ENCODE results near the gene EPN2.

Gene EPN2

DNA sequence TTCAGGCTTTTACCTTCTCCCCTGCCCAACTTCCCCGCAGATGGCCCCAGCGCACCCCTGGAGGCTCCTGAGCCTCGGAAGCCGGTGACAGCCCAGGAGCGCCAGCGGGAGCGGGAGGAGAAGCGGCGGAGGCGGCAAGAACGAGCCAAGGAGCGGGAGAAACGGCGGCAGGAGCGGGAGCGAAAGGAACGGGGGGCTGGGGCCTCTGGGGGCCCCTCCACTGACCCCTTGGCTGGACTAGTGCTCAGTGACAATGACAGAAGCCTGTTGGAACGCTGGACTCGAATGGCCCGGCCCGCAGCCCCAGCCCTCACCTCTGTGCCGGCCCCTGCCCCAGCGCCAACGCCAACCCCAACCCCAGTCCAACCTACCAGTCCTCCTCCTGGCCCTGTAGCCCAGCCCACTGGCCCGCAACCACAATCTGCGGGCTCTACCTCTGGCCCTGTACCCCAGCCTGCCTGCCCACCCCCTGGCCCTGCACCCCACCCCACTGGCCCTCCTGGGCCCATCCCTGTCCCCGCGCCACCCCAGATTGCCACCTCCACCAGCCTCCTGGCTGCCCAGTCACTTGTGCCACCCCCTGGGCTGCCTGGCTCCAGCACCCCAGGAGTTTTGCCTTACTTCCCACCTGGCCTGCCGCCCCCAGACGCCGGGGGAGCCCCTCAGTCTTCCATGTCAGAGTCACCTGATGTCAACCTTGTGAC is 144.7 kb downstream of the EPN2 start:
- no peak for DNase-seq (ENCODE audit: low read depth, low spot score)

DNA sequence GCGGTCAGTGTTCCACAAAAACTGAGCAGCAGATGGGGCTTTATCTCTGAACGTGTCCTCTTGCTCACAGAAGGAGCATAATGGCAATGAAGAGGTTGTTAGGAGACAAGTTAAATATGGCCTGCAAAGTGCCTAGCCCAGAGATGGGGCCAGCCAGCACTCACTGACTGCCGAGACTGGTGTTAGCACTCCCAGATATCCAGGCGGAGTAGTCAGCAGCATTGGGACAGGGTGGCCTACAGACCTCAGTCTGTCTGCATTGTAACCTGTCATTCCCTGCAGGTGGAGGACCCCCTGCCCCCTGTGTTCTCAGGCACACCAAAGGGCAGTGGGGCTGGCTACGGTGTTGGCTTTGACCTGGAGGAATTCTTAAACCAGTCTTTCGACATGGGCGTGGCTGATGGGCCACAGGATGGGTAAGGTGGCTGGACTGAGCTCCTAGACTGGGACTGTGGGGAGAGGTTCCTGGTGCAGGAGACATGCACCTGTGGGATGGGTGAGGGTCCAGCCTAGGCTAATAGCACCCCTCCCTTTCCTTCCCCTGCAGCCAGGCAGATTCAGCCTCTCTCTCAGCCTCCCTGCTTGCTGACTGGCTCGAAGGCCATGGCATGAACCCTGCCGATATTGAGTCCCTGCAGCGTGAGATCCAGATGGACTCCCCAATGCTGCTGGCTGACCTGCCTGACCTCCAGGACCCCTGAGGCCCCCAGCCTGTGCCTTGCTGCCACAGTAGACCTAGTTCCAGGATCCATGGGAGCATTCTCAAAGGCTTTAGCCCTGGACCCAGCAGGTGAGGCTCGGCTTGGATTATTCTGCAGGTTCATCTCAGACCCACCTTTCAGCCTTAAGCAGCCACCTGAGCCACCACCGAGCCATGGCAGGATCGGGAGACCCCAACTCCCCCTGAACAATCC is 145.6 kb downstream of the EPN2 start:
- no peak for DNase-seq (ENCODE audit: low read depth, low spot score)

DNA sequence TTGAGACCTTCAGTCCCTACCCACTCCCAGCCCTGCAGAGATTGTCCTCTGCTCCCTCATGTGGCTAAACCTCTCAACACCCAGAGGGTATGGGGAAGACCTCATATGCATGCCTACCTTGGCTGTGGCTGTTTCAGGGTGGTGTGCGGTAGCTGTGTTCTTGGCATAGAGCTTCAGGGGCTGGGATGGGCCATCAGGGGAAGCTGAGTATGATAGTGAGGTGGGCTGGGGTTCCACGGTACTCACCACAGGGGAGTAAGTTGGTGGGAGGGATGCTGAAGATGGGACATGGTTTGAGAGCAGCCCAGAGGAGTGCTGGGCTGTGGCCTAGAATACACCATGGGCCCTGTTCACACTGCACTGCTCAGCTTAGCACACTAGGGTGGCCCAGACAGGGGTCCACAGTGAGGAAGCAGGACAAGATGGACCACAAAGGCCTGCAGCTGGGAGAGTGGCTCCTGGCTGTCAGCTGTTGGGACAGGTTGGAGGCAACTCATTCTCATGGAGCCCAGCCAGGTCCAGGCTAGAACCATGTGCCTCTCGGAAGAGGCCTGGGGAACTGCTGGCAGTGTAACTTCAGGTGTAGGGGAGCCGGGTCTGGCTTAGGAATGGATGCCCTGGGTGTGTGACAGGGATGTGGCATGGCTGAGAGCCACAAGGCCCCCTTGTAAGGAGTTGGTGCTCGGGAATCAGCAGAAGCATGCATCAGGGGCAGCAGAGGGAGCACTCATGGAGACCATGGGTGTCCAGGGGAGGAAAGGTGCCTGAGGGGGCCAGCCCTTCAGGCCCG is 146.7 kb downstream of the EPN2 start:
- no peak for DNase-seq (ENCODE audit: low read depth, low spot score)

DNA sequence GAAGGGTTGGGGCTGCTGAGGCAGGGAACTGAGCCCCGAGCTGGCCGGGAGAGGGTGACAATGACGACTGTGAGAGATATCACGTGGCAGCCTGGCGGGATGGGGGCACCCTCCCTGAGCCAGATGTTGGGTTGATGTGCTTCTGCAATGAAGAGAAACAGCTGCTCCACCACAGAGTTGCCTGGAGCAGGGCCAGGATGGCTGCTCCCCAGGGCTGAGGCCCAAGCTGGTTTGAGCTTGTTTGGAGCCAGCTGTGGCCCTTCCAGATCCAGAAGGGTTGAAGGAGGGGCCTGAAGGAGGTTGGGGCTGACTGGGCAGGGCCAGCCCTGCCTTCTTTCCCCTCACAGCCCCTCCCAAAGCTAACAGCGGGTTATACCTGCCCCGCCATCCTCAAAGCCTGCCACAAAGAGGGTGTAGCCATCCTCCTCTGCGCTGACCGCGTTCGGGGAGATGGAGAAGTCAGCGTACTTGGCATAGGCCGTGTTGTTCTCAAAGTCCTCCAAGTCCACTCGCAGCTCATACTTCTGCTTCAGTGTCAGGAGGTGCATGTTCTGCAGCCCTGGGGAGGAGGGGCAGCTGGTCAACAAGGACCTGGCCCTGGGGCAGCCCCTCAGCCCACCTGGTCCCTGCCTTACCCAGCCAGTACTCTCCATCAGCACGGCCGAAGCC is 147.7 kb downstream of the EPN2 start:
- DNase-seq (ENCODE audit: low read depth, low spot score): peak; percentile 67

DNA sequence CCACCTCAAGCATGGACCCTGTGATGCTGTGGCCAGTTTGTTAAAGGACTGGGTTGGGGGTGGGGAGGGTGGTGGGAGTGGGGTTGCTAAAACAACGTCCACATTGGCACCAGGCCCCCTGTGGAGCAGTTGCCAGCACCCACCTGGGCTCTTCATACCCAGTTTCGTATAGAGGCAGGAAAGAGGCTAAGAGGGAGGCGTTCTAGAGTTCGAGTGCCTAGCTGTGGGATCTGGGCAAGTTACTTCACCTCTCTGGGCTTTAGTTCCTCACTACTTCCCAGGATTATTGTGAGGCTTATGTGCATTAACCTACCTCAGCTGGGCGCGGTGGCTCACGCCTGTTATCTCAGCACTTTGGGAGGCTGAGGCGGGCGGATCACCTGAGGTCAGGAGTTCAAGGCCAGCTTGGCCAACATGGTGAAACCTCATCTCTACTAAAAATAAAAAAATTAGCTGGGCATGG is 148.4 kb downstream of the EPN2 start:
- DNase-seq (ENCODE audit: low read depth, low spot score): no peak
